Measurements from ENCODE around the gene BUD13.

- TF ChIP-seq CTCF (IDR thresholded peaks at IDR 0.05; ENCODE audit: low read length) (no peak), EZH2 (IDR thresholded peaks at IDR 0.05; ENCODE audit: borderline replicate concordance, low read length) (no peak)
Measured at GRCh38 chr11:116792869-116793771, 20.3 kb upstream of the BUD13 start.

Measured in OCI-LY1 (cell line).